ENCODE data around the gene ALLC.
"Not testable (repeated sequence)": the region's sequence is repeated elsewhere in the genome, so short reads cannot be mapped to it uniquely, and the experiment has no call there.

Gene ALLC

GRCh38 chr2:3655871-3656761 lies 1.9 kb upstream of the ALLC start:
- DNase-seq (ENCODE audit: low spot score): no peak

- no peak for DNase-seq (ENCODE audit: low spot score)
Observed at GRCh38 chr2:3656762-3657721, 958 bp upstream of the ALLC start.

- no peak for DNase-seq (ENCODE audit: low spot score)
Observed at GRCh38 chr2:3659447-3660432, 1.7 kb downstream of the ALLC start.

- DNase-seq (ENCODE audit: low spot score): not testable (repeated sequence)
Observed at GRCh38 chr2:3660640-3661039, 2.6 kb downstream of the ALLC start.

- DNase-seq (ENCODE audit: low spot score): no peak
Observed at GRCh38 chr2:3661149-3661660, 3.2 kb downstream of the ALLC start.

GRCh38 chr2:3662239-3662638 lies 4.2 kb downstream of the ALLC start:
- no peak for DNase-seq (ENCODE audit: low spot score)

- no peak for DNase-seq (ENCODE audit: low spot score)
Observed at GRCh38 chr2:3664118-3664517, 6.1 kb downstream of the ALLC start.

- no peak for DNase-seq (ENCODE audit: low spot score)
Observed at GRCh38 chr2:3664925-3665324, 6.9 kb downstream of the ALLC start.

GRCh38 chr2:3665886-3666612 lies 8.0 kb downstream of the ALLC start:
- no peak for DNase-seq (ENCODE audit: low spot score)

GRCh38 chr2:3666613-3666975 lies 8.6 kb downstream of the ALLC start:
- DNase-seq (ENCODE audit: low spot score): no peak

- no peak for DNase-seq (ENCODE audit: low spot score)
Observed at GRCh38 chr2:3667151-3667631, 9.2 kb downstream of the ALLC start.

- DNase-seq (ENCODE audit: low spot score): no peak
Observed at GRCh38 chr2:3669656-3670055, 11.7 kb downstream of the ALLC start.

GRCh38 chr2:3670376-3670775 lies 12.4 kb downstream of the ALLC start:
- no peak for DNase-seq (ENCODE audit: low spot score)

GRCh38 chr2:3670941-3671340 lies 12.9 kb downstream of the ALLC start:
- no peak for DNase-seq (ENCODE audit: low spot score)

- DNase-seq (ENCODE audit: low spot score): no peak
Observed at GRCh38 chr2:3672861-3673678, 15.1 kb downstream of the ALLC start.

GRCh38 chr2:3674066-3674845 lies 16.3 kb downstream of the ALLC start:
- DNase-seq (ENCODE audit: low spot score): no peak

GRCh38 chr2:3675687-3676086 lies 17.7 kb downstream of the ALLC start:
- DNase-seq (ENCODE audit: low spot score): no peak

- DNase-seq (ENCODE audit: low spot score): no peak
Observed at GRCh38 chr2:3677436-3677835, 19.4 kb downstream of the ALLC start.

GRCh38 chr2:3678212-3678611 lies 20.2 kb downstream of the ALLC start:
- no peak for DNase-seq (ENCODE audit: low spot score)

Data from CD4-positive, alpha-beta T cell treated with Interleukin-6 at 100 ng/mL for 8 hours (primary cell).